Esophagus muscularis mucosa (tissue), 3 donors: ENCODE results near the gene RASSF3.

ENCODE experiments used
- EP300 ChIP-seq: sonication (generic); formaldehyde crosslinking; IDR thresholded peaks from one replicate; pipeline ENCODE4 v1.6.1; 2017; ENCODE audit warnings: antibody characterized with exemption
- TF ChIP-seq, protein P1 (sequence below), 3 experiments: fragments of 200-600 bp in 2 of 3; fragments of 450-650 bp in 1 of 3; sonication (generic) in 2 of 3; IDR thresholded peaks; one replicate each; pipeline ENCODE4 v1.5.1; 2017 to 2019; ENCODE audit warnings: antibody characterized with exemption in 3 of 3, mild to moderate bottlenecking in 2 of 3, moderate library complexity in 1 of 3

DNA sequence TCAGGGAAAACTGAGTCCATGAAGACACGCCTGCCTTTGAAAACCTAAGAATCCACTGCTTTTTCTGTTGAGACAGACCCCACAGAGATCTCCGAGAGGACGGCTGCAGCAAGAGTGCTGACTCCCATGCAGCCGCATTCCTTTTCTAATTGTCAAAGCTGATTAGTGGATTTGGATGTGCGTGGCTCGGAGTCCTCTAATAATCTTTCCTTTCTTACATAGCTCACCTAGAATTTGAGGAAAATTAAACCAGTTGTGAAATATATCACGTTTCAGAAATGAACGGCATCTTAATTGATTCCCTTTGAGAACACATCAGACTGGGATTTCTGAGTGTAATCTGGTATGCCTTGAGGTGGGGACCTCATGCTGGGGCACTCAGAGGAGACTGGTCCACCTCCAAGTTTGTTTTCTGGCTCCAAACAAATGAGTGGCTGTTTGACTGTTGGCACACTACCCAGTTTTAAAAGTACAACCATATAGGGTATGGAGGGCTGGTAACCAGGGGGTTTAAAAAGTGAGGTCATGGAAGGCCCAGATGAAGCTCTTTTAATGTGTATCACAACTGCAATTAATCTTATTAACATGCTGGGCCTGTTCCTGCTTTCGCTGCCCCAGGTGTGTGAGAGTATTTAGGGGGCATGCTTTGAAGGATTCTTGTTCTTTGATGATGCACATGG is 63.3 kb downstream of the RASSF3 start:
- TF ChIP-seq, protein P1, sequence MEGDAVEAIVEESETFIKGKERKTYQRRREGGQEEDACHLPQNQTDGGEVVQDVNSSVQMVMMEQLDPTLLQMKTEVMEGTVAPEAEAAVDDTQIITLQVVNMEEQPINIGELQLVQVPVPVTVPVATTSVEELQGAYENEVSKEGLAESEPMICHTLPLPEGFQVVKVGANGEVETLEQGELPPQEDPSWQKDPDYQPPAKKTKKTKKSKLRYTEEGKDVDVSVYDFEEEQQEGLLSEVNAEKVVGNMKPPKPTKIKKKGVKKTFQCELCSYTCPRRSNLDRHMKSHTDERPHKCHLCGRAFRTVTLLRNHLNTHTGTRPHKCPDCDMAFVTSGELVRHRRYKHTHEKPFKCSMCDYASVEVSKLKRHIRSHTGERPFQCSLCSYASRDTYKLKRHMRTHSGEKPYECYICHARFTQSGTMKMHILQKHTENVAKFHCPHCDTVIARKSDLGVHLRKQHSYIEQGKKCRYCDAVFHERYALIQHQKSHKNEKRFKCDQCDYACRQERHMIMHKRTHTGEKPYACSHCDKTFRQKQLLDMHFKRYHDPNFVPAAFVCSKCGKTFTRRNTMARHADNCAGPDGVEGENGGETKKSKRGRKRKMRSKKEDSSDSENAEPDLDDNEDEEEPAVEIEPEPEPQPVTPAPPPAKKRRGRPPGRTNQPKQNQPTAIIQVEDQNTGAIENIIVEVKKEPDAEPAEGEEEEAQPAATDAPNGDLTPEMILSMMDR (IDR thresholded peaks at IDR 0.05) = no peak
- TF ChIP-seq EP300 = no peak
